T follicular helper cell (primary cell): ENCODE results near the gene UCP1.

Experiments used
- DNase-seq: peaks from one replicate; pipeline ENCODE4 v3.0.0-alpha.2; 2020; ENCODE audit warnings: low read depth
- total RNA-seq, 2 experiments: gene quantifications; one replicate each; lab custom pipeline; 2026; lab: John Stamatoyannopoulos, UW

The UCP1 gene, protein sequence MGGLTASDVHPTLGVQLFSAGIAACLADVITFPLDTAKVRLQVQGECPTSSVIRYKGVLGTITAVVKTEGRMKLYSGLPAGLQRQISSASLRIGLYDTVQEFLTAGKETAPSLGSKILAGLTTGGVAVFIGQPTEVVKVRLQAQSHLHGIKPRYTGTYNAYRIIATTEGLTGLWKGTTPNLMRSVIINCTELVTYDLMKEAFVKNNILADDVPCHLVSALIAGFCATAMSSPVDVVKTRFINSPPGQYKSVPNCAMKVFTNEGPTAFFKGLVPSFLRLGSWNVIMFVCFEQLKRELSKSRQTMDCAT
- 0 reads per million in 2 experiments for total RNA-seq

- no peak for DNase-seq
These were observed at the start of gene UCP1 for GRCh38 chr4:140568507-140569306. Gene UCP1 (minus strand): TSS chr4:140568961. CDS start chr4:140568729, 232 bp downstream.

- DNase-seq: no peak
These were observed 48.9 kb upstream of the UCP1 start for GRCh38 chr4:140617499-140618248.

DNA sequence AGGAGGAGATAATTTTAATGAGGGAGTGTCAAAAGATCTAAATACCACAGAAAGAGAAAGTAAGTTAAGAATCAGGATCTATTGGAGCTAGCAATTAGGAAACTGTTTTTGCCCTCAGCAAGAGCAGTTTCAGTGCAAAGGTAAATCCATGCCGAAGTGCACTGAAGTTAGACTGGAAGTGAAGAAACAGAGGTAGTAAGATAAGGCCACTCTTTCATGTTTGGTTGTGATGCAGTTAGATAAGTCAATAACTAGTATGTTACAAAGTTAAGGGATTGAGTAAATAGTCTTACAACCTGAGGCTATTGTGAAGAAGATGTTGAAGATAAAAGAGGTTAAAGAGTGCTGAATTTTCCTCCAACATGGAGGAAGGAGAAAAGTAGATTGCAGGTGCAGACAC, 46.7 kb upstream of the UCP1 start:
- no peak for DNase-seq

GRCh38 chr4:140612357-140612756, 43.6 kb upstream of the UCP1 start:
- no peak for DNase-seq

DNA sequence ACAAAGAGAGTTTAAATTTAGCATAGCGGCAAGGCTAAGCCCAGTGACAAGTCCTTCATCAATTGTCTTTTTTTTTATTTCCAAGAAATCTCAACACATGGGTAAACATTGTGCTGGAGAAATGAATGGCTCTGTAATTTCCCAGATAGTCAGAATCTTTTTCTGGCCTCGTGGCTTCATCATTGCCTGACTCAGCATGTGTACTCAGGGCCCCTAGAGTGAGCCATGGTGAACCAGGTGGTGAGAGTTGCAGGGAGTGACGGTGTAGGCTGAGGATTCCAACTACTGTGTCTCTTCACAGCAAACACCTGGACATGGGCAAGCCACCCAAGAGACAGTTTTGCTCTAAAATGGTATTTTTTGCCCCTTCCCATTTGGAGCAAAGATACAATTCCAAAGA, 43.1 kb upstream of the UCP1 start:
- no peak for DNase-seq

GRCh38 chr4:140609548-140610425, 41.0 kb upstream of the UCP1 start:
- DNase-seq: no peak

DNA sequence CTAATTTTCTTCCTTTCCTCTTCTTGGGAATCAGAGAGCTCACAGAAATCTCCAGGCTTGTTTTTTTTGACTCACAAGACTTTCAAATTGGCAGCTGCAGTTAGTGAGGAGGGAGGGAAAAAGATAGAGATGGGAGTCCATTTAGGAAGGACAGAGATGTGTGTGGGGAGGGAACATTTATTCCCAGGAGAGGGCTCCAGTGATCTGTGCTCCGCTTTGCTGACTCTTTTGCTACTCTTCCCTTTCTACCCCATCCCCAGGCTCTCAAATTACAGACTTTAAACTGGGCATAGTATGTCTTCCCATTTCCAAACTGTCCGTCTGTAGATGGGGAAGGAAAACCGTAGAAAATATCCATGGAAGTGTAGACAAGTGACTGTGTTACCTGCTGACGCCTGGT, 39.1 kb upstream of the UCP1 start:
- DNase-seq: no peak

DNA sequence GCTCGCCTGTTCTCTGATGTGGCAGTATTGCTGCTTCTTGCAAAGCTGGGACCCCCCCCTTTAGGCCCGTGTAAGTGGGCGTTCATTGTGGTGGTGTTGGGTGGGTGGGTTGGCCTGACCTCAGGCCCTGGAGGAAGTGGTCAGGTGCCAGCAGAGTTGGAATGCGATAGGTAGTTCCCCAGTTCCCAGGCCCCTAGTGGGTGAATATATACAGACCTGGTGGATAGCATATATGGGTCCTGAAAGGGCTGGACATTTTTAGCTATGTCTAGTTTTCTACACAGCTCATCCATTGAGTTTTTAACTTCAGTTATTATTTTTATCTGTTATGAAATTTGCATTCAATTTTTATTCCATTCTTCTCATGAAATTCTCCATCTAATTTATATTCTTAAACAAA, 35.8 kb upstream of the UCP1 start:
- DNase-seq: no peak

DNA sequence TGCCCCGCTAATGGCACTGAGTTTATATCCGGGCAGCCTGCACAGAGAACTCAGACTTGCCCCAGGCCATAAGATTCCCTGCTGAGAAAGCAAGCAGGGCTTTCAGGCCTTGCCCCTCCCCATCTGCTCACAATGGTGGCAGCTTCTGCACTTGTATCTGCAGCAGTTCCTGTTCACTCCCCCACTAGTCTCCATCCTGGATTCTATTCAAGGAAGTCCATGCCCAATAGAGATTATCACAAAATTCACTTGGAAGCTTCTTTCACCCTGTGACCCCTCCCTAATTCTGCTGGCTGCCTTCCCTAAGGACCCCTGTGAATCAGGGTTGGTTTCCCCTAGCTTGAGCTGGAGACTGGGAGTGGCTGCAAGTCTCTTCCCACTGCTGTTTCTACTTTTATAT, 34.5 kb upstream of the UCP1 start:
- DNase-seq: no peak

DNA sequence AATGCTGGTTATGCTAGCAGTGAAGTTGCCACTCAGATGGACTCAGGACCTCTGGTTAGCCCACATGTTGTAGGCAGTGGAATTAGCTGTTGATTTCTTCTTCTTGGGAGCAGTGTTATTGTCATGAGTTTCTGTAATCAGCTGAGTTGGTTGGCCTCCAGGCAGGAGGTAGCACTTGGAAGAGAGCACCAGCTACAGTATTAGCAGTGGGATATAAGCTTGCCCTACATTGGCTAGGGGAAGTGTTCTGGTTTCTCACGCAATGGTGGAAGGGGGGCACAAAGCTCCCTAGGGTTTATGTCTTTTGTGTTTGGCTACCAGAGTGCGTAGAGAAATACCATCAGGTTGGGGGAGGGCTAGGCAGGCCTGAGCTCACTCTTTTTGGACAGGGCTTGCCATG, 34.0 kb upstream of the UCP1 start:
- DNase-seq: no peak

GRCh38 chr4:140600408-140600807, 31.6 kb upstream of the UCP1 start:
- DNase-seq: no peak

DNA sequence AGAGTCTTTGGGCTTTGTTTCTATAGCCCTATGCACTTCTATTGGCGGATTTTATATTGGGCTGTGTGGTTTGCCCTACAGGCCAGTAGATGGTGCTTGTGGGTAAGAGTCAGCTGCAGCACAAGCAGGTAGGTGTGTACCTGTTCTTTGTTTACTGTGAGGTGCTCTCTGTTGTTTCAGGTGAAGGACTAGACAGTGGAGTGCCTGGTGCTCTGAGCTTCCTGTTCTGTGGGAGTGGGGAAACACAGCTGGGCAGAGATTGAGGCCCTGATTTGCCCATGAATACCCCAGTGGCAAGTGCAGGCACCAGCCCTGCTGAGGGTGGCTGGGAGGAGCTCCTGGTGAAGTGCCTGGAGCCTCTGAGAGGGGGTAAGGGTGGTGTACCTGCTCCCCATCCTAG, 26.3 kb upstream of the UCP1 start:
- DNase-seq: no peak

DNA sequence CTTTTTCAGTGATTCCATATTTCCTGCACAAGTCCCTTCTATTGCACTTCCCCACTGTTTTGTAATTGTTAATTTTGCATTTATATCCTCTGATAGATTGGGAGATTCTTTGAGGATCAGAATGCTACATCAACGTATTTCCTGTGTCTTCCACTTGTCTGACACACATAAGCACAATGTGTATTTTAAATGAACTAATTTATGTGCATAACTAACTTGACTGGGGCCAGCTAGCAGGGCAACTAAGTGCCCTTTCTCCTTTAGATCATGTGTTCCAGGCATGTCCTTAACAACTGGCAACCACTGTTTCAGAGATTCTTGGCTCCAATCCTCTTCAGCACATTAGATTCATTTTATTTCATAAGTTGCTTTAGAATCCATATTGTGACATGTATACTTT, 15.7 kb upstream of the UCP1 start:
- DNase-seq: no peak

- DNase-seq: no peak
These were observed 12.3 kb upstream of the UCP1 start for GRCh38 chr4:140581078-140581477.

- DNase-seq: no peak
These were observed 10.5 kb upstream of the UCP1 start for GRCh38 chr4:140579278-140579677.

DNA sequence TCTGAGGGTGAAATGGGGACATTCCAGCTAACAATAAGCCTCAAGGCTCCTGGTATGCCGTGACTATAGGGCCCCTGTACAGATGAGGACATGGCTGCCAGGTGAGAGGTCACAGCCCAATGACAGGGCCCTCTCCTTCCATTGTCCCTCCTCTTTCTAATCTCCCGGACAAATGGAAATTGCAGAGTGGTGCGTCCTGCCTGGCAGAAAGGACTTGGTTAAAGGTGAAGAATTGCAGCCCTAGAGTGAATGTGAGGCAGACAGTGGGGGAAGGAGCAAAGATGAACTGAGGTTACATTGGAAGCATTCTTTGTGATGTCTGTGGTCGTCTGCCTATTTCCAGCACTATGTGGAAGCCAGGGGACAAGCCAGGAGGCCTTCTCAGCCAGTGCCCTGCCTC, 6.7 kb upstream of the UCP1 start:
- no peak for DNase-seq

- no peak for DNase-seq
These were observed 2.9 kb upstream of the UCP1 start for GRCh38 chr4:140571620-140572019.

GRCh38 chr4:140569307-140569638, 512 bp upstream of the UCP1 start:
- no peak for DNase-seq

- DNase-seq: no peak
These were observed 9.1 kb downstream of the UCP1 start for GRCh38 chr4:140559696-140560095.

DNA sequence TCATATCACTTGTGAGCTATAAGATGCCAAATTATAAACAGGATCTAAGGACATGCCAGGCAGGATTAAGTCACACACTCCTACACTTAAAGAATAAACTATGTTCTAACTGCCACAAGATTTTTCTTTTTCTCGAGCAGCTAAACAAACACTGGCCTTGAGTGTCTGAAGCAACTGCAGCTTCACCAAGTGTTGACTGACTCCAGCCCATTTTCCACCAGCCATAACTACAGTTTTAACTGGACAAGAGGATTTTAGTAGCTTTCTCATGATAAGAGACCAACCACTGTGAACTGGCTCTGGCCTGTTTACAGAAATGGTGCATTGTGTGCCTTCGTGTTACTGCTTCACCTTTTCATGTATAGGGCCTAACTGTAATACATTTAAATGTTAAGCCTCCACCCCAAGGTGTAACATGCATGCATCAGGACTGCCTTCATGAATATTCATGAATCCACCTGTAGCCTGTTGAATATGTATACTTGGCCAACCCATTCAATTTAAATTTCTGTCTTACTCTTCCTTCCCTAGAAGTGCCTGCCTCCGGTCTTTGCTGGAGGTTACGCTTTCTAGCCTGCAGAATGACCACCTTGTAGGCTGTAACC, 10.8 kb downstream of the UCP1 start:
- no peak for DNase-seq

- no peak for DNase-seq
These were observed 12.2 kb downstream of the UCP1 start for GRCh38 chr4:140556372-140557085.
